ENCODE results near the gene AMBRA1.

AMBRA1 gene

DNA sequence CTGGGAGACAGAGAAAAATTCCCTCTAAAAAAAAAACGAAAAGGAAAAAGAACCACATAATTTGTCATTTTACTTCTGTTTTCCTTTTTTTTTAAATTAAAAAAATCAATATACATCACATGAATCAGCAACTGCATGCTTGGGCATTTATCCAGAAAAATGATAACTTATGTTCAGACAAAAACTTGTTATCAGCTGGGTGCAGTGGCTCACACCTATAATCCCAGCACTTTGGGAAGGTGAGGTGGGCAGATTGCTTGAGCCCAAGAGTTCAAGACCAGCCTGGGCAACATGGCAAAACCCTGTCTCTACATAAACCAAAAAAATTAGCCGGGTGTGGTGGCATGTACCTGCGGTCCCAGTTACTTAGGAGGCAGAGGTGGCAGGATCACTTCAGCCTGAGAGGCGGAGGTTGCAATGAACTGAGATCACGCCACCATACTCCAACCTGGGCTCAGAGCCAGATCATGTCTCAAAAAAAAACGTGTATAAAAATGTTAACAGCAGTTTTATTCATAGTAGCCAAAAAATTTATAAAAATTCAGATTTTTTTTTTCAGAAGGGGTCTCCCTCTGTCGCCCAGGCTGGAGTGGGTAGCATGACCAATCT, 28.5 kb downstream of the AMBRA1 start:
- no peak for DNase-seq (ENCODE audit: low spot score)

DNA sequence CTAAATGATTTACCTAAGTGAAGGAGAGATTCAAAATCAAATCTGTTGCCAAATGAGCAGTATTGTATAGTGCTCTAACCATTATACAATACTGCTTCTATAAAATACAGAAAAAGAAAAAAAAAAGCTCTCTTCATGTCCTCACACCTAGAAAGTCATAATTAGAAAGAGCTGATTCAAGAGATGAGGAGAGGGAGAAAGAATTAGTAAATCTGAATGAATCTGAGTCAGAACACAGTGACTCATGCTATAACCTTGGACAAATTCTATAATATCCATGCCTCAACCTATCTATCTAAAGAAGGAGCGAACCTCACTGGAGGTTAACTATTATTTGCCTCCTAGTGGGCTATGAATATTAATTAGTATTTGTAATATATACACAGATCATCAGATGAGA, 29.4 kb downstream of the AMBRA1 start:
- no peak for DNase-seq (ENCODE audit: low spot score)

DNA sequence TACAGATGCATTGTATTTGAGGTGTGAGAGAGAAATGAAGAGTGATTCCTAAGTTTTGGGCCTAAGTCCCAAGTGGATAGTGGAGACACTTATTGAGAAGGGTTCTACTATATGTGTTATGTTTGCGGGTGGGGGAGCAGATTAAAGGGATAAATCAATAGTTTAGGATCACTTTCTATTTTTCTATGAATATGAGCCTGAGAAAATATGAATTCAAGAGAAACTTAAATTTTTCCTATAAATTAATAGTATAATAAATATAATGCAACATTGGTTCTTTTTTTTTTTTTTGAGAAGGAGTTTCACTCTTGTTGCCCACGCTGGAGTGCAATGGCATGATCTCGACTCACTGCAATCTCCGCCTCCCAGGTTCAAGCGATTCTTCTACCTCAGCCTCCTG, 31.3 kb downstream of the AMBRA1 start:
- DNase-seq (ENCODE audit: low spot score) = no peak

DNA sequence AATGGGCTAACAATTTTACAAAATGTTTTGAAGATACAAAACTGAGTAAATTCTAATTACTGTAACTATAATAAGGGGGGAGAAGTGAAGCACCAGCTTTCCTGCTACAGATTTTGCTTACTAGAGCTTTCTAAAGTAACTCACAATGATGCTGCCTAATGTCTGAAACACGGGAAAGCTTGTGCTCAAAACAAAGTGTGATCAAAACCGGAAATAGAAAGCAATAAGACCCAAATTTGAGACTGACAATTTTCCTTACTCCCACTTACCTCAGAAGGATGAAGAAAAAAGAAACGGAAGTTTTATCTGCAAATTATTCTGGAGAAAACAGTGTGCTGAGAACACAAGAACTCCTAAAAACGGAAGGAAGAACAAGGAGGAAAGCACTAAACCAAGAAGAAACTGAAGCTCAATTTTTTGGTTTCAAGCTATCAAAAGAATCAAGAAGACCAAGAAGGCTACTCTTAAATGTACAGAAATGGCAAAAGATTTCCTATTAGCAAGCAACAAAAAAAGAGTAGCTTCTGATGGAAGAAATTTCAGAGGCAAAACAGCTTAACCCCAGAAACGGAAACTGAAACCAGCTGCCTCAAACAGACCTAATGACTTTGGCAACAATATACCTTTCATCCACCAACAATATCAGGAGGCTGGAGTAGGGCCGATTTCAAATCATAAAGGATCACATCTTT, 33.4 kb downstream of the AMBRA1 start:
- DNase-seq (ENCODE audit: low spot score) = no peak

DNA sequence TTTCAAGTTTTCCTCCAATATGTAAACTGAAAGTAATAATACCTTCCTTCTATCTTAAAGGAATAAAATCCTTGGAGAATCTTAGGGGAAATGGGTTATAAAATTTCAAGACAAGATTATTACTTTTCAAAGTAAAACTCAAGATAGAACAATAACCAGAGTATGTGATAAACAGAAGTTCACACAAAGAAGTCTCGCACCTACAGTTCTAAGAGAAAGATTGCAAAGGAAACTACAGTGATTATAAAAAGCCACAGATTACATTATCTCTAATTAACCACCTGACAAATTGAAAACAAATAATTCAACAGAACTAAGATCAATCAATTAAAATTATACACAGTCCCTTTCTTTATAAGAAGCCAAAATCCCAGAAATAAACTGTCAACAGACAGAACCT, 34.0 kb downstream of the AMBRA1 start:
- no peak for DNase-seq (ENCODE audit: low spot score)

DNA sequence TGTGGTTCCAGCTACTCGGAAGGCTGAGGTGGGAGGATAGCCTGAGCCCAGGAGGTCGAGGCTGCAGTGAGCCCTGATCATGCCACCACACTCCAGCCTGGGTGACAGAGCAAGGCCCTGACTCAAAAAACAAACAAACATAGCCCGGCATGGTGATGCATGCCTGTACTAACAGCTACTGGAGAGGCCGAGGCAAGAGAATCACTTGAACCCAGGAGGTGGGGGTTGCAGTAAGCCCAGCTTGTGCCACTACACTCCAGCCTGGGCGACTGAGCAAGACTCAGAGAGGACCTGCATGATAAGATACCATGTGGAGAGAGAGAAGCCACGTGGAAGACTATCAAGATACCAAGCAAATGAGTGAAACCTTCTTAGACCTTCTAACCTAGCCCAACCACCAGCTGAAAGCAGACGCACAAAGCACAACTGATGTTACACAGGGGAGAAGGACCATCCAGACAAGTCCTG, 36.1 kb downstream of the AMBRA1 start:
- DNase-seq (ENCODE audit: low spot score) = no peak

DNA sequence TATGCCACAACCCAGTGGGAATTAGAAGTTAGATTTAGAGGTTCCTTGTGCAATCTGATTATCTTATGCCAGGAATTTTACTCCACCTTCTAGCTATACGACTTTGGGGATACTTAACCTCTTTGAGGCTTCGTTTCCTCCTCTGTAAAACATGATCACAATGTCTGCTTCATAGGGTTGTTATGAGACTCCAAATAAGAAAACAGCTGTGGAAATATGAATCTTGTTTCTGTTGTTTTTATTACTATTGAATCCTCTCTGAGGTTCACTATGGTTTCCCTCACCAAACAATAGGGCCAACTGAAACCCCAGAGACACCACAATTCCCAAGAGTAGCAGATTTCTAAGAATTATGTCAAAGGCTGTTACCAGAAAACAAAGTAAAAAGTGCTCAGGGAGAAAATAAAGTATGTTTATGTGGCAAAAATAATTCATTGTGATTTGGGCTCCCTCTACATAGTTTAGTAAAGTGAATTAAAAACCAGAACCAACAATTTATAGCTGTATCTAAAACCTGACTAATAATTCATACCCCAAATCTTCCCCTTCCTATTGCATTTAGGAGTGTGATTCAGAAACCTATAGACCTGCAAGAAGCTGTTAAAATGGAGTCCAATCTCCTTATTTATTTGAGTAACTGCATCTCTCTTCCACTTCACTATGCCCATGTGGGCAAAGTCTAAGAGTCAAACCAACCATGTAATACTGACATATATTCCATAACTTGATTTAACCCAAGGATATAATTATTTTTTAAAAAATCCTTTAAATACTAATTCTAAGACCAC, 38.4 kb downstream of the AMBRA1 start:
- DNase-seq (ENCODE audit: low spot score) = no peak

DNA sequence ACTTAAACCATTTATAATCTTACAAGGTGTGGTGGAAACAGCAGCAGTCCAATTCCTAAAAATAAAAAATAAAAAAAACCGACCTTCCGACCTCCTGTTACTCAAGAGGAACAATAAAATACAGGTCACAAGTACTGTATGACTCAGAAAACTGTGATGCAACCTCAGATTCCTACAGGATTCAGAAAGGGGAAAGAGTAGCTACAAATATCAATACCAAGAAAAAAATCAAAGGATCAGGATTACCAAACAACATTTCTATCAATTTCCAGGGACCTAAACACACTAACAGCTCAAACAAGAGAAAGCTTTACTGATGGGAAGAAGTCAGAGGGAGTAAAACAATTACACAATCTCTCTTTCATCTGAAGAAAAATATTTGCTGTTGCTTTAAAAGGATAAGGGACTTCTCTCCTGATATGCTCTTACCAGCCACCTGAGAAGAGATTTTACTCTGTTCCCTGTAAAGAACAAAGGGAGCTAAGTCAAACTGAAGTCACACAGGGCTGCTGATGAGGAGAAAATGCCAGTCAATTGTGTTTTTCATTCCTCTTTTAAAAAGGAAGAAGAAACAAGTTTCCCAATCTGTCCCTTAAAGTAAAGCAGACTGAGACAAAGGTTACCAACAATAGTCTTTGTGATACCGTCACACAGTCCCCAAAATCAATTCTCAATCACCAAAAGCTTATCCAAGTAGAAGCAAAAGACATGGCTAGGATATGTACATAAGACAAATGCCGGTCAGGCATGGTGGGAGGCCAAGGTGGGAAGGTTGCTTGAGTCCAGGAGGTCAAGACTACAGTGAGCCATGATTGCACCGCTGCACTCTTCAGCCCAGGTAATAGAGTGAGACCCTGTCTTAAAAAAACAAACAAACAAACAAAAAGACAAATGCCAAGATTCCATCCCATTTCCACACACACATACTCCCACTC, 39.3 kb downstream of the AMBRA1 start:
- no peak for DNase-seq (ENCODE audit: low spot score)

DNA sequence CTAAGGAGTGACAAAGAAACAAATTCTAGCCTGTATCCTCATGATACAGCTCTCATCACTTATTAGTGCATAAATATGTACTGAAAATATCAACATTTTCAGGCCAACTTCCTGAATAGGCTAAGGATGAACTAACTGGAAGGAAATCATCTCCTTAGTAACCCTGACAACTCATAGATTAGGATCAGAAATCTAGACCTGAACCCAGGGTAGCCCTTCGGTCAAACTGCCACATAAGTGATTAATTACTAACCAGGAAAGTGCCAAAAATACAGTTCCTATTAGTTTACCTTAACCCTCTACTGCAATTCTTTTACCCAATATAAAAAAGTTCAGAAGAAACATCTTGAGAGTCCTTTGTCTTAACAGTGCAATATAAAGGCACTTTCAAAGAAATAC, 40.0 kb downstream of the AMBRA1 start:
- DNase-seq (ENCODE audit: low spot score) = no peak

DNA sequence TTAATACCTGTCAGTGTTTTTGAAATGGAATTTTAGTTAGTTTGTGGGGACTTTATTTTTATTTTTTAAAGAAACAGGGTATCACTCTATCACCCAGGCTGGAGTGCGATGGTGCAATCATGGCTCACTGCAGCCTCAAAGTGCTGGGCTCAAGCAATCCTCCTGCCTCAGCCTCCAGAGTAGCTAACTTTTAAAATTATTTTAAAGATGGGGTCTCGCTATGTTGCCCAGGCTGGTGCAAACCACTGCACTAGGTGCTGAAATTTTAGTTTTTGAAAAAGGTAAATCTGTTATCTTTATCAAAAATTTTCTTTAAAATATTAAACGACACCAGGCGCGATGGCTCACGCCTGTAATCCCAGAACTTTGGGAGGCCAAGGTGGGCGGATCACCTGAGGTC, 42.6 kb downstream of the AMBRA1 start:
- no peak for DNase-seq (ENCODE audit: low spot score)

DNA sequence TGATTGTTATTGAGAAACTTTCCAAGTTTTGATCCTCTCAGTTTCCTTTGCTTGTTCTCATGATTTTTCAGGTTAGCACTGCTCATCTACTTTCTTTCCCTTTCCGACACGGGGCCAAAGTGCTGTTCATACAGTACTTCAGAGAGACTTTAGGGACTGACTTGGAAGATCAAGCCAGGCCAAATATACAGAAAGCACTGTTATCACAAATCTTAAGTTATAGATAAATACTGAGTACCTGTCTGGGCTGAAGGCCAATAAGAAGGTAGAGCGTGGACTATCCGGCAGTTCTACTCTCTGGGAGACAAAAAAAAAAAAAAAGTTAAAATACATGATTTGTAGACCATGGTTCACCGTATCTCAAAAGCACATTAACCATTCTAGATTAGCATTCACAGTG, 46.2 kb downstream of the AMBRA1 start:
- DNase-seq (ENCODE audit: low spot score) = no peak

DNA sequence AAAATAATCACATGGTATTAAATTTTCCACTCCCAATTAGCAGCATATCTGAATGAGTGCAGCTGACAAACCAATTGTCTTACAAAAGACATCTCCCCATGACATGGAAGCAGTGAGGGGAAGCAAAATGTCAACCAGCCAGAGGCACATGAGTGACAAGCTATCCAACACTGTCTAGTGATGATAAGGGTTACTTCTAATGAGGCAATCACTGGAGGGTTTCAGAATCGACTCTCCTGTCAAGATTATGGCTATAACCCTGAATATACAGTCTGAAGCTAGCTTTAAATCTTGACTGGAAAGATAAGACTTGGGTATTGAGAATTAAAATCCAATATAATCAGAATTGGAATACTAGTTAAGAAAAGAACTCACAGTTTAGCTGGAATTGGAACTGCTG, 50.3 kb downstream of the AMBRA1 start:
- DNase-seq (ENCODE audit: low spot score) = no peak

DNA sequence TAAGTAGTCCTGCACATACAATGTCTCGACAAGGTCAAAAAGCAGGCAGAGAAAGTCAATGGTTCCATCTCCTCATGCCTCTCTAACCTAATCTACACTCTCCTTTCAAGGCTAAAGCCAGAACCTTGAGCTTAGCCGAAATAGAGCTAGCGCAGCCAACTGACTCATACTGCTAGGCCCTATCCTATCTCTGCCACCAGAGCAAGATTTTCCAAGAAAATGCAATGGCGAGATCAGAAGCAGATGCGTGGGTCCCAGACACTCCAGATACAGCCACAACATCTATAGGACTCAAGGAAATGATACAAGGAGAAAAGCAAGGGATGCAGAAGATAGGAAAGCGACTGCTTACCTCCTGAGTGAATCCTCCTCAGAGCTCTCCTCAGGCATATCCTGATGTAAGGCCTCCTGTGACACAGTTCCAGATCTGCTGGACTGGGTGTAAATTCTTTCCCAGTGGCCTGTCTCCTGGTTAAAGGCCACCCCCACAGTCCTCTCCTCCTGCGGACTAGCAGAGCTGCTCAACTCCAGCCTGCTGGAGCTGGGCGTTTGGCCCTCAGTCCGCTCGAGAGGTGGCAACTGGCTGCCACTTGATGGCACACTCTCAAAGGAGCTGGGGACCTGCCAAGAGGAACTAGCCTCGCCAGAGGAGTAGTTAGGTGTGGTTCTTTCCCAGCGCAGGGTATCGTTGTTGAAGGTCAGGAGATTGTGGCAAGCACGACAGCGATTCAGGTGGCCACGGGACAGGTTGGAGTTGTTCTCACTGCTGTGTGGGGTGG, 52.0 kb downstream of the AMBRA1 start:
- no peak for DNase-seq (ENCODE audit: low spot score)

DNA sequence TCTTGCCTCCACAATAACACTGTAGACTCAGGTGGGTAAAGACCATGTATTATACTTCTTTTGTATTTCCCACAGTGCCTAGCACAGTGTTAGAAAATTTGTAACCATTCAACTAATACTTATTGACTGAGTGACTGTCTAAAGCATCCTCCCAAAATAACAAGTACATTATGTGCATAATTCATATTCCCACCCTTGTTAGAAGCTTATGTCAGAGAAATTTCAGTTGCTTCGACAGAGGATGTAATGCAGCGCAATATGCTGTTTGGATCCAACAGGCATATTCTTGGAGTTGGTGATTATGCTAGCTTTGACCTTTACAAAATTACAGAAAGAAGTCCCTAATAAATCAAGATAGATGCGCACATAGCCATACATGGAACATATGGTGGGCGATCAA, 53.0 kb downstream of the AMBRA1 start:
- DNase-seq (ENCODE audit: low spot score) = no peak

DNA sequence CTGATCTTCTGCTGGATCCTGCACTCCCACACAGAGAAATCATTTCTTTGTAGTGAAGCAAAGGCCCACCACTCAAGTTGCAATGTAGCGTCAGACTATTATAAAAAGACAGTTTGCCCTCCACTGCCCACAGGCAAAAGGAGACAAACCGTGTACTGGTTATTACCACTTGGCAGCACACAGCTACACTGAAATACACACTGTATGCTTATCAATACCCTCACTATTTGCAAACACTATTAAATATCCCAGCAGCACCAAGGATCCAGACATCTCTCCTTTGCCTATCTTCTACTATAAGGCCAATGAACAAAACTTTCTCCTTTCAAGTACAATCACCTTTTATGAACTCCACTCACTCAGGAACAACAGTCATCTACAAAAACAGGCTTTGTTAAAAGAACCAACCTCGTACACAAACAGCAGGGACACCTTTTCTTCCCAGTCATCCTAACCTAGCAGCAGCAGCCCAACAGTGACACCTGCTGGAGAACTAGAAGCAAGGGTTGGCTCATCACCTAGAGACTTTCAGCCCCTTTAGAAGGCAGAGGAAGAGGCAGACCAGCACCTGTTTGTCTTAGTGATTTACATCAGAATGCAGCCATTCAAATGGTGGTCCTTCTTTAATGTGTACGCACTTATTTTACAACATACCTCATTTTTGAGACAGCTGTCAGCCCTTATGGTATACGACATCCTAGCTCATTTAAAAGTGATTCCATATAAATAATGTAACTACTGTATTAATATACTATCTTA, 56.1 kb downstream of the AMBRA1 start:
- DNase-seq (ENCODE audit: low spot score) = no peak

DNA sequence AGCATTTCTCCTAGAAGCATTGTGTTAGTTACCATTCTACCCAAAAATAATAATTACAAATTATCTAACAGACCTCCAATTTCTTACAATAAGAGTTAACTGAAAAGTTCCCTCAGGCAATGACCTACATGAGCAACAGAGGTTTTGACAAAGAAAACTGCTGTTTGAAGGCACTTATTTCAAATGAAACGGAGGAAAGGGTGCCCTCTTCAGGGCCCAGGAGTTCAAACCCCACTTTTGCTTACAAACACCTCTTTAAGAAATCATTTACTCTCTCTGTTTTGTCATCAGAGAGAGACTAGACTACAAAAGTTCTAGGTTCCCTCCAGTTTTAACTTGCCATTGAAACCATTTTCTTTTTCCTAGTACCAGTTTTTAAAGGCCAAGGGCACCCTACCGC, 56.7 kb downstream of the AMBRA1 start:
- DNase-seq (ENCODE audit: low spot score) = no peak

DNA sequence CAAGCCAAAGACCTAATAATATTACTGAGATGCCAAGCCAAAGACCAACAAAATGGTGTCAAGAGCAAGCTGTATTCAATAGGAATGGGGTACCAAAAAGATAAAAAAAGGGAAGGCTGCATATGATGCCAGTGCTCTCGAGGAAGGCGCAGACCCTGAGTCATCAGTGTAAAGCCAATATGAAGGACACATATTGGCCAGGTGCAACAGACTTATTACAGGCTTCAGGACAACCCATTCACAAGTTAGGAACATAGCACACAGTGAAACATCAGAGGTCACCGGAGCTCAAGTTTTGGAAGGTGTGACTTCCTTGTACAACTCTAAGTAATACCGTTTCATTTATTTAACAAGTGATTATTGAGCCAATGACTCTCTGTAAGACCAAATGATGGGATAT, 58.1 kb downstream of the AMBRA1 start:
- DNase-seq (ENCODE audit: low spot score) = no peak

DNA sequence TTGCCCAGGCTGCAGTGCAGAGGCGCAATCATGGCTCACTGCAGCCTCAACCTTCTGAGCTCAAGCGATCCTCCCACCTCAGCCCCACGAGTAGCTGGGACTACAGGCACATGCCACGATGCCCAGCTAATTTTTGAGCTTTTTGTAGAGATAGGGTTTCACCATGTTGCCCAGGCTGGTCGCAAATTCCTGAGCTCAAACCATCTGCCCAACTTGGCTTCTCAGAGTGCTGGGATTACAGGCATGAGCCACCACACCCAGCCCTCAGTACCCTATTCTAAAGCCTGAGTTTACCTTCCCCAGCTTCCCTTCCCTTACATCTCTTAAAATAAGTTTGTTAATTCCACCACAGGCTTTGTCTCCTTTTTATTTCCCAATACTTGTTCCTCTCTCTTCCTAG, 59.1 kb downstream of the AMBRA1 start:
- DNase-seq (ENCODE audit: low spot score) = no peak

DNA sequence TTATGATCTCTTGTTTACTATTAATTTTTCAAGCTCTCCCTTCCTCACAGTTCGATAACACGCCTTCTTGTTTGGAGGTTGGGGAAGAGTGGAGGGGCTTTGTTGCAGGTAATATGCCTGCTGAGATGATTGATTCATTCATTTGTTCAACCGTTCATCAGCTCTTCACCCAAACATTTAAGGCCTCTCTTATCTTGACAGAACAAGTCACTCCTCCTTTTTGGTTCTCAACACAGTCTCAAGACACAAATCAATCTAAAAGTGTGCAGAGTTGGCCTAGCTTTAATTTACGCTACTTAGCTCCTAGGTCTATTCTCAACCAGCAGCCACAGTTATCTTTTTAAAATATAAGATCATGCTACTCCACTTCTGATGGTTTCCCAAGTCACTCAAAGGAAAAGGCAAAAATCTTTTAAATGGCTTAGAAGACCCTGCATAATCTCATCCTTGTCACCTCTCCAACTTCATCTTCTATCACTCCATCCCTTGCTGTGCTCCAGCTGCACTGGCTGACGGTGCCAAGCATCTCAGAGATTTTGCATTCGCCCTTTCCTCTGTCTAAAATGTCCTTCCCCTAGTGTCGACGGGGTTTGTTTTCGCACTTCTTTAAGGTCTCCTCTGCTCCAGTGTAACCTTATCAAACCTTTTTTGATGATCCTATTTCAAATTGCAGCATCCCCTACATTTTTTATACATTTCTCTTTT, 60.3 kb downstream of the AMBRA1 start:
- DNase-seq (ENCODE audit: low spot score) = no peak
